ENCODE results near the gene GARIN1A. TPM values are rescaled to one million over a fixed set of nuclear protein-coding genes. Genes with fewer than 3 reads are reported as not detected.

Gene GARIN1A
- total RNA-seq, 1 donor, result 0.52 TPM

- Histone ChIP-seq H3K4me1 (ENCODE audit: insufficient read depth, low read length) (peaks cover 9% of the 10 kb centered on the region), H3K9me3 (ENCODE audit: low read depth, low read length) (no peaks in the 10 kb centered on the region), H3K4me3 (ENCODE audit: low read length) (no peak overlapping the region), H3K27me3 (ENCODE audit: insufficient read depth, low read length) (peaks cover 56% of the 10 kb centered on the region)
Observed at GRCh38 chr7:128697302-128697905, 25.3 kb downstream of the GARIN1A start.

- no peaks in the 10 kb centered on the region for H3K9me3 ChIP-seq (ENCODE audit: low read depth, low read length)
- no peak overlapping the region for H3K4me3 ChIP-seq (ENCODE audit: low read length)
- H3K27me3 ChIP-seq (ENCODE audit: insufficient read depth, low read length), result peaks cover 56% of the 10 kb centered on the region
- H3K4me1 ChIP-seq (ENCODE audit: insufficient read depth, low read length), result peaks cover 9% of the 10 kb centered on the region
Observed at GRCh38 chr7:128699196-128699712, 27.2 kb downstream of the GARIN1A start.

GRCh38 chr7:128699895-128700294 is 27.8 kb downstream of the GARIN1A start:
- Histone ChIP-seq H3K4me1 (ENCODE audit: insufficient read depth, low read length) (peaks cover 9% of the 10 kb centered on the region), H3K4me3 (ENCODE audit: low read length) (no peak overlapping the region), H3K27me3 (ENCODE audit: insufficient read depth, low read length) (peaks cover 56% of the 10 kb centered on the region), H3K9me3 (ENCODE audit: low read depth, low read length) (no peaks in the 10 kb centered on the region)

- H3K4me3 ChIP-seq (ENCODE audit: low read length), result no peak overlapping the region
- peaks cover 51% of the 10 kb centered on the region for H3K27me3 ChIP-seq (ENCODE audit: insufficient read depth, low read length)
- H3K4me1 ChIP-seq (ENCODE audit: insufficient read depth, low read length), result peaks cover 9% of the 10 kb centered on the region
- no peaks in the 10 kb centered on the region for H3K9me3 ChIP-seq (ENCODE audit: low read depth, low read length)
Observed at GRCh38 chr7:128701062-128701785, 29.1 kb downstream of the GARIN1A start.

GRCh38 chr7:128703609-128704241 is 31.6 kb downstream of the GARIN1A start:
- Histone ChIP-seq H3K27me3 (ENCODE audit: insufficient read depth, low read length) (peaks cover 26% of the 10 kb centered on the region), H3K4me3 (ENCODE audit: low read length) (no peak overlapping the region), H3K4me1 (ENCODE audit: insufficient read depth, low read length) (no peaks in the 10 kb centered on the region), H3K9me3 (ENCODE audit: low read depth, low read length) (no peaks in the 10 kb centered on the region)

GRCh38 chr7:128705891-128706333 is 33.8 kb downstream of the GARIN1A start:
- Histone ChIP-seq H3K4me3 (ENCODE audit: low read length) (no peak overlapping the region), H3K27me3 (ENCODE audit: insufficient read depth, low read length) (peaks cover 4% of the 10 kb centered on the region), H3K9me3 (ENCODE audit: low read depth, low read length) (no peaks in the 10 kb centered on the region), H3K4me1 (ENCODE audit: insufficient read depth, low read length) (peaks cover 4% of the 10 kb centered on the region)

GRCh38 chr7:128707752-128708151 is 35.7 kb downstream of the GARIN1A start:
- no peaks in the 10 kb centered on the region for H3K9me3 ChIP-seq (ENCODE audit: low read depth, low read length)
- H3K4me1 ChIP-seq (ENCODE audit: insufficient read depth, low read length), result peaks cover 4% of the 10 kb centered on the region
- no peaks in the 10 kb centered on the region for H3K27me3 ChIP-seq (ENCODE audit: insufficient read depth, low read length)
- H3K4me3 ChIP-seq (ENCODE audit: low read length), result no peak overlapping the region

GRCh38 chr7:128708235-128708634 is 36.1 kb downstream of the GARIN1A start:
- peaks cover 4% of the 10 kb centered on the region for H3K4me1 ChIP-seq (ENCODE audit: insufficient read depth, low read length)
- no peaks in the 10 kb centered on the region for H3K27me3 ChIP-seq (ENCODE audit: insufficient read depth, low read length)
- H3K9me3 ChIP-seq (ENCODE audit: low read depth, low read length), result no peaks in the 10 kb centered on the region
- H3K4me3 ChIP-seq (ENCODE audit: low read length), result no peak overlapping the region

- no peaks in the 10 kb centered on the region for H3K9me3 ChIP-seq (ENCODE audit: low read depth, low read length)
- H3K4me1 ChIP-seq (ENCODE audit: insufficient read depth, low read length), result peaks cover 4% of the 10 kb centered on the region
- no peak overlapping the region for H3K4me3 ChIP-seq (ENCODE audit: low read length)
- no peaks in the 10 kb centered on the region for H3K27me3 ChIP-seq (ENCODE audit: insufficient read depth, low read length)
Observed at GRCh38 chr7:128708824-128709223, 36.7 kb downstream of the GARIN1A start.

- H3K4me3 ChIP-seq (ENCODE audit: low read length), result no peak overlapping the region
- H3K27me3 ChIP-seq (ENCODE audit: insufficient read depth, low read length), result no peaks in the 10 kb centered on the region
- no peaks in the 10 kb centered on the region for H3K9me3 ChIP-seq (ENCODE audit: low read depth, low read length)
- peaks cover 4% of the 10 kb centered on the region for H3K4me1 ChIP-seq (ENCODE audit: insufficient read depth, low read length)
Observed at GRCh38 chr7:128710481-128710880, 38.4 kb downstream of the GARIN1A start.

- H3K27me3 ChIP-seq (ENCODE audit: insufficient read depth, low read length), result peaks cover 2% of the 10 kb centered on the region
- no peak overlapping the region for H3K4me3 ChIP-seq (ENCODE audit: low read length)
- no peaks in the 10 kb centered on the region for H3K9me3 ChIP-seq (ENCODE audit: low read depth, low read length)
- H3K4me1 ChIP-seq (ENCODE audit: insufficient read depth, low read length), result peaks cover 4% of the 10 kb centered on the region
Observed at GRCh38 chr7:128713794-128714193, 41.7 kb downstream of the GARIN1A start.

- H3K4me3 ChIP-seq (ENCODE audit: low read length), result no peak overlapping the region
- H3K9me3 ChIP-seq (ENCODE audit: low read depth, low read length), result no peaks in the 10 kb centered on the region
- peaks cover 2% of the 10 kb centered on the region for H3K27me3 ChIP-seq (ENCODE audit: insufficient read depth, low read length)
- H3K4me1 ChIP-seq (ENCODE audit: insufficient read depth, low read length), result peaks cover 4% of the 10 kb centered on the region
Observed at GRCh38 chr7:128714701-128715495, 42.8 kb downstream of the GARIN1A start.

GRCh38 chr7:128718967-128719642 is 47.0 kb downstream of the GARIN1A start:
- H3K27me3 ChIP-seq (ENCODE audit: insufficient read depth, low read length), result peaks cover 2% of the 10 kb centered on the region
- no peaks in the 10 kb centered on the region for H3K4me1 ChIP-seq (ENCODE audit: insufficient read depth, low read length)
- no peak overlapping the region for H3K4me3 ChIP-seq (ENCODE audit: low read length)
- H3K9me3 ChIP-seq (ENCODE audit: low read depth, low read length), result no peaks in the 10 kb centered on the region

GRCh38 chr7:128721376-128721775 is 49.3 kb downstream of the GARIN1A start:
- H3K9me3 ChIP-seq (ENCODE audit: low read depth, low read length), result no peaks in the 10 kb centered on the region
- H3K4me1 ChIP-seq (ENCODE audit: insufficient read depth, low read length), result no peaks in the 10 kb centered on the region
- H3K27me3 ChIP-seq (ENCODE audit: insufficient read depth, low read length), result no peaks in the 10 kb centered on the region
- no peak overlapping the region for H3K4me3 ChIP-seq (ENCODE audit: low read length)

All from mononuclear cell (primary cell).